ENCODE measurements around the gene FAM180A.

DNA sequence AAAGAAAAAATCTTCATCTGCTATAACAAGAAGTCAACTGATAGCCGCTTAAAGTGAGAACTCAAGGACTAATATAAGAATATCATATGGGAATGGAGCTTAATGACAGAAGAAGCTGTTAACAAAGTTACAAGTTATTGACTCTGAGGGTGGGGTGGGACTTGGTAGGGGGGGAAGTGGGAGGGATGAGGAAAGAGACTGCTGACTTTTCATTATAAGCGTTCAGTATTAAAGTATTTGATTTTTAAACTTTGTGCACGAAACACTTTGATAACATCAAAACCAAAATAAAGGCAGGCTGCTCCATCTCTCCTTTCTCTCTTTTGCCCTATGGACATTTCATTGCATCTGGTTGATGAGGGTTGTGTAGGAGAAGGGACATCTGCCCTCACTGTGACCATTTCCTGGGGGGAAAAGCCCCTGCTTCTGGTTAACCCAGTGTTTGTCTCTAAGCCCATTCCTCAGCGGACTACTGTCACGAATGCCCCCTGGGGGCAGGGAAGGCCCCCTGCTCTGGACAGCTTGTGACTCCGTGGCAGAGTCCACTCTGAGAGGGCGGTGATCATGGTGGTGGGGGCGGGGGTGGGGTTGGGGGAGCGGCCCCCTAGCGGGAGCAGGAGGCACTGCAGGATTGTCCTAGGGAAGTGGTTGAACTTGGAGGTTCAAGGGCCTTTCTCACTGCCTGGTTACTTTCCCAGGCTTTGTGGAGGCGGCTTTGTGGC lies 38.0 kb downstream of the FAM180A start:
- TF ChIP-seq, protein P1, sequence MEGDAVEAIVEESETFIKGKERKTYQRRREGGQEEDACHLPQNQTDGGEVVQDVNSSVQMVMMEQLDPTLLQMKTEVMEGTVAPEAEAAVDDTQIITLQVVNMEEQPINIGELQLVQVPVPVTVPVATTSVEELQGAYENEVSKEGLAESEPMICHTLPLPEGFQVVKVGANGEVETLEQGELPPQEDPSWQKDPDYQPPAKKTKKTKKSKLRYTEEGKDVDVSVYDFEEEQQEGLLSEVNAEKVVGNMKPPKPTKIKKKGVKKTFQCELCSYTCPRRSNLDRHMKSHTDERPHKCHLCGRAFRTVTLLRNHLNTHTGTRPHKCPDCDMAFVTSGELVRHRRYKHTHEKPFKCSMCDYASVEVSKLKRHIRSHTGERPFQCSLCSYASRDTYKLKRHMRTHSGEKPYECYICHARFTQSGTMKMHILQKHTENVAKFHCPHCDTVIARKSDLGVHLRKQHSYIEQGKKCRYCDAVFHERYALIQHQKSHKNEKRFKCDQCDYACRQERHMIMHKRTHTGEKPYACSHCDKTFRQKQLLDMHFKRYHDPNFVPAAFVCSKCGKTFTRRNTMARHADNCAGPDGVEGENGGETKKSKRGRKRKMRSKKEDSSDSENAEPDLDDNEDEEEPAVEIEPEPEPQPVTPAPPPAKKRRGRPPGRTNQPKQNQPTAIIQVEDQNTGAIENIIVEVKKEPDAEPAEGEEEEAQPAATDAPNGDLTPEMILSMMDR (IDR thresholded peaks at IDR 0.05) = peak; percentile 64
- TF ChIP-seq, protein P2, sequence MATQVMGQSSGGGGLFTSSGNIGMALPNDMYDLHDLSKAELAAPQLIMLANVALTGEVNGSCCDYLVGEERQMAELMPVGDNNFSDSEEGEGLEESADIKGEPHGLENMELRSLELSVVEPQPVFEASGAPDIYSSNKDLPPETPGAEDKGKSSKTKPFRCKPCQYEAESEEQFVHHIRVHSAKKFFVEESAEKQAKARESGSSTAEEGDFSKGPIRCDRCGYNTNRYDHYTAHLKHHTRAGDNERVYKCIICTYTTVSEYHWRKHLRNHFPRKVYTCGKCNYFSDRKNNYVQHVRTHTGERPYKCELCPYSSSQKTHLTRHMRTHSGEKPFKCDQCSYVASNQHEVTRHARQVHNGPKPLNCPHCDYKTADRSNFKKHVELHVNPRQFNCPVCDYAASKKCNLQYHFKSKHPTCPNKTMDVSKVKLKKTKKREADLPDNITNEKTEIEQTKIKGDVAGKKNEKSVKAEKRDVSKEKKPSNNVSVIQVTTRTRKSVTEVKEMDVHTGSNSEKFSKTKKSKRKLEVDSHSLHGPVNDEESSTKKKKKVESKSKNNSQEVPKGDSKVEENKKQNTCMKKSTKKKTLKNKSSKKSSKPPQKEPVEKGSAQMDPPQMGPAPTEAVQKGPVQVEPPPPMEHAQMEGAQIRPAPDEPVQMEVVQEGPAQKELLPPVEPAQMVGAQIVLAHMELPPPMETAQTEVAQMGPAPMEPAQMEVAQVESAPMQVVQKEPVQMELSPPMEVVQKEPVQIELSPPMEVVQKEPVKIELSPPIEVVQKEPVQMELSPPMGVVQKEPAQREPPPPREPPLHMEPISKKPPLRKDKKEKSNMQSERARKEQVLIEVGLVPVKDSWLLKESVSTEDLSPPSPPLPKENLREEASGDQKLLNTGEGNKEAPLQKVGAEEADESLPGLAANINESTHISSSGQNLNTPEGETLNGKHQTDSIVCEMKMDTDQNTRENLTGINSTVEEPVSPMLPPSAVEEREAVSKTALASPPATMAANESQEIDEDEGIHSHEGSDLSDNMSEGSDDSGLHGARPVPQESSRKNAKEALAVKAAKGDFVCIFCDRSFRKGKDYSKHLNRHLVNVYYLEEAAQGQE (IDR thresholded peaks at IDR 0.05; ENCODE audit: low read depth, low read length) = no peak
- TF ChIP-seq MEF2A (IDR thresholded peaks at IDR 0.05; ENCODE audit: borderline replicate concordance, low read depth) (no peak), POLR2AphosphoS5 (IDR thresholded peaks at IDR 0.05; ENCODE audit: low read depth, low read length) (no peak; the same call in 1 of the 2 replicates), MXI1 (IDR thresholded peaks at IDR 0.05; ENCODE audit: low read depth, low read length) (no peak), TCF12 (IDR thresholded peaks at IDR 0.05) (no peak), EZH2phosphoT487 (IDR thresholded peaks at IDR 0.05; ENCODE audit: borderline replicate concordance, low read depth) (no peak), SIN3A (IDR thresholded peaks at IDR 0.05; ENCODE audit: borderline replicate concordance, low read depth, low read length) (0 out of 2 replicates have a peak, but pooled peaks have one; percentile 30), NRF1 (IDR thresholded peaks at IDR 0.05; ENCODE audit: low read depth, low read length) (no peak)
- TF ChIP-seq, protein P3, sequence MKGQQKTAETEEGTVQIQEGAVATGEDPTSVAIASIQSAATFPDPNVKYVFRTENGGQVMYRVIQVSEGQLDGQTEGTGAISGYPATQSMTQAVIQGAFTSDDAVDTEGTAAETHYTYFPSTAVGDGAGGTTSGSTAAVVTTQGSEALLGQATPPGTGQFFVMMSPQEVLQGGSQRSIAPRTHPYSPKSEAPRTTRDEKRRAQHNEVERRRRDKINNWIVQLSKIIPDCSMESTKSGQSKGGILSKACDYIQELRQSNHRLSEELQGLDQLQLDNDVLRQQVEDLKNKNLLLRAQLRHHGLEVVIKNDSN (IDR thresholded peaks at IDR 0.05; ENCODE audit: borderline replicate concordance, low read depth) = no peak
- TF ChIP-seq, protein P4, sequence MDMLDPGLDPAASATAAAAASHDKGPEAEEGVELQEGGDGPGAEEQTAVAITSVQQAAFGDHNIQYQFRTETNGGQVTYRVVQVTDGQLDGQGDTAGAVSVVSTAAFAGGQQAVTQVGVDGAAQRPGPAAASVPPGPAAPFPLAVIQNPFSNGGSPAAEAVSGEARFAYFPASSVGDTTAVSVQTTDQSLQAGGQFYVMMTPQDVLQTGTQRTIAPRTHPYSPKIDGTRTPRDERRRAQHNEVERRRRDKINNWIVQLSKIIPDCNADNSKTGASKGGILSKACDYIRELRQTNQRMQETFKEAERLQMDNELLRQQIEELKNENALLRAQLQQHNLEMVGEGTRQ (IDR thresholded peaks at IDR 0.05; ENCODE audit: borderline replicate concordance, low read depth, low read length) = no peak
- TF ChIP-seq, protein P5, sequence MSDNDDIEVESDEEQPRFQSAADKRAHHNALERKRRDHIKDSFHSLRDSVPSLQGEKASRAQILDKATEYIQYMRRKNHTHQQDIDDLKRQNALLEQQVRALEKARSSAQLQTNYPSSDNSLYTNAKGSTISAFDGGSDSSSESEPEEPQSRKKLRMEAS (IDR thresholded peaks at IDR 0.05; ENCODE audit: low read depth) = no peak
- TF ChIP-seq, protein P6, sequence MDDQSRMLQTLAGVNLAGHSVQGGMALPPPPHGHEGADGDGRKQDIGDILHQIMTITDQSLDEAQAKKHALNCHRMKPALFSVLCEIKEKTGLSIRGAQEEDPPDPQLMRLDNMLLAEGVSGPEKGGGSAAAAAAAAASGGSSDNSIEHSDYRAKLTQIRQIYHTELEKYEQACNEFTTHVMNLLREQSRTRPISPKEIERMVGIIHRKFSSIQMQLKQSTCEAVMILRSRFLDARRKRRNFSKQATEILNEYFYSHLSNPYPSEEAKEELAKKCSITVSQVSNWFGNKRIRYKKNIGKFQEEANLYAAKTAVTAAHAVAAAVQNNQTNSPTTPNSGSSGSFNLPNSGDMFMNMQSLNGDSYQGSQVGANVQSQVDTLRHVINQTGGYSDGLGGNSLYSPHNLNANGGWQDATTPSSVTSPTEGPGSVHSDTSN (IDR thresholded peaks at IDR 0.05) = no peak
